ENCODE measurements around the gene KLRF1.

Gene KLRF1

DNA sequence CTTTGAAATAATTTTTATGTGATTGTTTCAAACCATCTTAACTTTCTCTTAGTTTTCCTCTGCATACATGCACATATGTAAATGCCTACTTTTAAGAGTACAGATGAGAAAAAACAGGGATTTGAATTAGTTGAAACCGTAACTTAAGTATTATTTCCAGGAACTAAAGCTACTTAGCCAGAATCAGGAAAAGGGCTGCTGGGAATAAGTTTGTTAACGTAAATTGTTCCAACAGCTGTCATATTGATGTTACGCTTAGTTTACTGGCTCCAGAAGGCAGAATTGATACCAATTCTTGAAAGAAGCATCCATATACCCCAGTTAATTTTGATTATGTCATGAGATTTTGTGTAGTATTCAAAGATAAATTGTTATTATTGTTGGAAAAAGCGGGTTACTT, 17.9 kb upstream of the KLRF1 start:
- DNase-seq (ENCODE audit: low read depth): no peak

DNA sequence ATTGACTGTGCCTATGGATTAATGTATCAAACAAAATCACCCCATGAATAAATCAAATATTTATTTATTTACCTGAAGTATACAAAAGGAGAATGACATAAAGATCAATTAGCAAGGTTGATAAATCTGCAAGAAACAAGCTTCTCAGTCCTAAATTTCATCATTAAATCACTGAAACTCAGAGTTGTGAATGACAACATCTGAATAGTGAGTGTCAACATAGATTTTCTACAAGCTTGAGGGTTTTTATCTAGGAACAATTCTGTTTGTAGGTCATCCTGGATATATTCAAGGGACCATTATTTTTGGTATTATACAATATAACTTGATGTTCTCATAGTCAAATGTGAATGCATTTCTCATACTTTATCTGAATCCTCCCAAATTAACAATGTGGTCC, 17.4 kb upstream of the KLRF1 start:
- DNase-seq (ENCODE audit: low read depth): no peak

- no peak for DNase-seq (ENCODE audit: low read depth)
Measured at GRCh38 chr12:9810671-9811070, 16.6 kb upstream of the KLRF1 start.

GRCh38 chr12:9811621-9812020, 15.7 kb upstream of the KLRF1 start:
- DNase-seq (ENCODE audit: low read depth): no peak

- DNase-seq (ENCODE audit: low read depth): peak; percentile 67
Measured at GRCh38 chr12:9813821-9814798, 13.2 kb upstream of the KLRF1 start.

DNA sequence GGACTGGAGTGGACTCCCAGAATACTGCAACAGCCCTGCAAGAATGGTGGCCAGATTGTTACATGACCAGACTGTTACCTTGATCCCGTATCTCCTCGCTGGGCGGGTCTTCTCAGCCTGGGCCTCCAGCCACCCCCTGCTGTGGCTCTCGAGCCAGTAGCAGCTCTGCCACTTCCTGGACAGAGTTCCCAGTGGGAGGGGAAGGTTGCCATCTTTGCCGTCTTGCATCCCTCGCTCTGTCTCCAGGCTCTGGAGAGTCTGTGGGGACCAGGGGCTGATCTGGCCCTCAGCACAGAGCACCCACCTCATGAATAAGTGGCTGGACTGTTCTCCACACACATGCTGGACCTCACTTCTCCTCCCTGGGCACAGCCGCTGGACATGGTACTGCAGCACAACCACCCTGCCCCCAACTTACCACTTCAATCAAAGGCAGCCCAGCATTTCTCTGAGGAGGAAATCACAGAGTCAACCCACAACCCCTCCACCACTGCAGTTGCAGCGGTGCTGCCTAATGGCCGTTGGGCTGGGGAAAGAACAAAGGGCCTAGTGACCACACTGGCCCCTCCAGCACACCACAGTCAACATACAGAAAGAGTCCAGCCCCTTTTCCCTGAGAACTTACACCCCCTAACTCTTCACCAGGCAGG, 6.9 kb upstream of the KLRF1 start:
- no peak for DNase-seq (ENCODE audit: low read depth)

DNA sequence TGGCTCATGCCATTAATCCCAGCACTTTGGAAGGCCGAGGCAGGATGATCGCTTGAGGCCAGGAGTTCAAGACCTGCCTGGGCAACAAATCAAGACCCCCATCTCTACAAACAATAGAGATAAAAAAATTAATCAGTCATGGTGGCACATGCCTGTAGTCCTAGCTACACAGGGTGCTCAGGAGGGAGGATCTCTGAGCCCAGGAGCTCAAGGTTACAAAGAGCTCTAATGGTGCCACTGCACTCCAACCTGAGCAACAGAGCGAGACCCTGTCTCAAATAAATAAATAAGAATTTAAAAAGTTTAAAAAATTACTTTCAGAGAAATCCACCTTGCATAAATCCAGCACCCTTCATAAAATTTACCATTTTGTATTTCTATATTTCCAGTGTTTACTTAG, 2.2 kb downstream of the KLRF1 start:
- DNase-seq (ENCODE audit: low read depth): no peak

- DNase-seq (ENCODE audit: low read depth): no peak
Measured at GRCh38 chr12:9829982-9830381, 2.7 kb downstream of the KLRF1 start.

GRCh38 chr12:9831720-9832119, 4.4 kb downstream of the KLRF1 start:
- DNase-seq (ENCODE audit: low read depth): no peak

DNA sequence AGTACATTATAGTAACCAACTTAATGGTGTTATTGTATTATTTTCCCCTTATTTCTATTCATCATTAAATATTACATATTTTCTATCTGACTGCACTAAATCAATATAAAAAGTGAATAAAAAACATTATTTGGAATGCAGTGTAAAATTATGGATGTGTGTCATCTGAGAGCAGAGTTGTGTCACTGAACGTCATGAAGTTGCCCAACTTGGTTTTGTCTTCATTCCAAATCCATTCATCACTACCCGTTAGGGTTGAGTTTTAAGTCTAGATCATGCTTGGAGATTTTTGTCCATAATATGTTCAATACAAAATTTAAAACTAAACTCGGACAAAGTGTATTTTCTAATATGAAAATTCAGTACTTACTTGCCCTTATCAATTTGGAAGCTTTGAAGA, 16.1 kb downstream of the KLRF1 start:
- DNase-seq (ENCODE audit: low read depth): peak; percentile 21

DNA sequence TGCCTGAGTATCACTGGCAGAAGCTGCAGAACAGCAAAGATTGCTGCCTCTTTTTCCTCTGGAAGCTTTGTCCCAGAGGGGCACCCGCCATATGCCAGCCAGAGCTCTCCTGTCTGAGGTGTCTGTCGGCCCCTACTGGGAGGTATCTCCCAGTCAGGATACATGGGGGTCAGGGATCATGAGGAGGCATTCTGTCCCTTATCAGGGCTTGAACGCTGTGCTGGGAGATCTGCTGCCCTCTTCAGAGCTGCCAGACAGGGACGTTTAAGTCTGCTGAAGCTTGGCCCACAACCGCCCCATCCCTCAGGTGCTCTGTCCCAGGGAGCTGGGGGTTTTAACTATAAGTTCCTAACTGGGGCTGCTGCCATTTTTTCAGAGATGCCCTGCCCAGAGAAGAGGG, 21.6 kb downstream of the KLRF1 start:
- DNase-seq (ENCODE audit: low read depth): no peak

DNA sequence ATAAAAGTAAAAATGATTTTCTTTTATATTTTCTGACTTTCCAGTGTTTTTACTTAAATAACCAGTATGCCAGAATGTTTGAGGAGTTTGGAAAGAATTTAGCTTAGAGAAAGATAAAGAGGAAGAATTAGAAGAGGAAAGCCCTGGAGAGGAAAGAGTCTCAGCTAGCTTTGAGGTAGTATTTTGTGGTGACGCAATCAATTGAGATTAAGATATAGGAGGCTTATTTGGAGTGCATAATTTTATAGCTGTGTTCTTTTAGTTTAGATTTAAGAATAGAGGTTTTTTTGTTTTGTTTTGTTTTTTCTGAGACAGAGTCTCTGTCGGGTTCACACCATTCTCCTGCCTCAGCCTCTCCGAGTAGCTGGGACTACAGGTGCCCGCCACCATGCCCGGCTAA, 23.8 kb downstream of the KLRF1 start:
- no peak for DNase-seq (ENCODE audit: low read depth)

DNA sequence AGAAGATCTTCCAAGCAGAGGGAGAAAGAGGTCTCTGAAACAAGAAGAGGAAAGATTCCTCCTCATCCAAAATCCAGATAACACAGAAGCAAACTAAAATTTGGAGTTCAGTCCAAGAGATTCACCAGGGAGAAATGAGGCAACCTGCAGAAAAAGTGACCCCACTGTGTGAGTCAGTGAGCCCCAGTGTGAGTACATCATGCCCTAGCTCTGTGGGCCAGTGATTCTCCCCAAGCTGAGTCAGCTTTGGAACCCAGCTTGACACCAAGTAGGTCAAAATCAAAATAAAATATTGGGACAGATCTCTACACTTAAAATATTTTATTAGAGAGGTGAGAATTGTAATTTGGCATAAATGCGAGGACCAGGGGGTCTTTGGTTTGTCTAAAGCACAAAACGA, 24.6 kb downstream of the KLRF1 start:
- peak; percentile 6 for DNase-seq (ENCODE audit: low read depth)

- no peak for DNase-seq (ENCODE audit: low read depth)
Measured at GRCh38 chr12:9856151-9856550, 28.9 kb downstream of the KLRF1 start.

DNA sequence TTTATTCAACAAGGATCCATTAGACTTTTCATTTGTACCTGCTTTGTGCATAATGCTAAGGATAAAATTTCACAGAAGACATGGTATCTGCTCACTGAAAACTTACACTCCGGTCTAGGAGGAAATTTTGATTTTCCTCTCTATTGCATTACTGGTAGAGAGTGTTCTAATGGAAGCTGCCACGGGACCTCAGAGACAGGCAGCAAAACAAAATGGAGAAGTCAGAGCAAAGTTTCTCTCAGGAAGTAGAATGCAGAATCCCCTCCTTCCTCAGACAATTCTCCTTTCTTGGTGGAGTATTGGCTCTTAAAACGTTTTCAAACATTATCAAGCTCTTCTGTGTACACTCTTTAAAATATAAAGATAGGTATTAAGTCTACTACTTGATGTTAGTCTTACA, 29.6 kb downstream of the KLRF1 start:
- DNase-seq (ENCODE audit: low read depth): no peak

DNA sequence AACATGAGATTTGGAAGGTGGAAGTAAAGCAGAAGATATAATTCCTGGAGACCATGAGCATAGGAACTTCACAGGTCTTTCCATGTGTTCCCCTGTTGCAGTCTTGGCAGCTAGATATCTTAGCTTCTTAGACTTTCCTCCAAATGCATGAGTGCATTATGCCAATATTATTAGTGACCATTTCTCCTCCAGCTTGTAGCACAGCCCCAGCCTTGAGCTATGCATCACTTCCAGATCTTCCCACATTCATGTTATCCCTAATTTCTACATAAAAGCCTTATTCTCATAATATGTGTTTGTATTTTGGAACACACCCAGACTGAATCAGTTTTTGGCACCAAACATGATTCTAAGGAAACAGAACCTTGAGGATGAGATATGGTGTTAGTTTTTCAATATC, 30.9 kb downstream of the KLRF1 start:
- DNase-seq (ENCODE audit: low read depth): no peak

DNA sequence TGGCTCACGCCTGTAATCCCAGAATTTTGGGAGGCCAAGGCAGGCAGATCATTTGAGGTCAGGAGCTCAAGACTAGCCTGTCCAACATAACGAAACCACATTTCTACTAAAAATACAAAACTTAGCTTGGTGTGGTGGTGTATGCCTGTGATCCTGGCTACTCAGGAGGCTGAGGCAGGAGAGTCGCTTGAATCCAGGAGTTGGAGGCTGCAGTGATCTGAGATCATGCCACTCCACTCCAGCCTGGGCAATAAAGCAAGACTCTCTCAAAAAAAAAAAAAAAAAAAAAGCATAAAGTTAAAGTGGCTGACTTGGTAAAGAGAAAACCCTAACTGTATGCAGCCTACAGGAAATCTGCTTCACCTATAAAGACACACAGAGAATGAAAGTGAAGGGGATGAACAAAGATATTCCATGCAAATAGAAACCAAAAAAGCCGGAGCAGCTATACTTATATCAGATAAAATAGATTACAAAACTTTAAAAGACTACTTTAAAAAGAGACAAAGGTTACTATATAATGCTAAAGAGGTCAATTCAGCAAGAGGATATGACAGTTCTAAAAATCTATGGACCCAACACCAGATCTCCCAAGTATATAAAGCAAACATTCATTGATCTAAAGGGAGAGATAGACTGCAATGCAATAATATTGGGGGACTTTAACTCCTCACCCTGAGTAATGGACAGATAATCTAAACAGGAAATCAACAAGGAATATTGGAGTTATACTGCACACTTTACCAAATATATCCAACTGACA, 37.8 kb downstream of the KLRF1 start:
- DNase-seq (ENCODE audit: low read depth): no peak

GRCh38 chr12:9866860-9867269, 39.6 kb downstream of the KLRF1 start:
- DNase-seq (ENCODE audit: low read depth): no peak

DNA sequence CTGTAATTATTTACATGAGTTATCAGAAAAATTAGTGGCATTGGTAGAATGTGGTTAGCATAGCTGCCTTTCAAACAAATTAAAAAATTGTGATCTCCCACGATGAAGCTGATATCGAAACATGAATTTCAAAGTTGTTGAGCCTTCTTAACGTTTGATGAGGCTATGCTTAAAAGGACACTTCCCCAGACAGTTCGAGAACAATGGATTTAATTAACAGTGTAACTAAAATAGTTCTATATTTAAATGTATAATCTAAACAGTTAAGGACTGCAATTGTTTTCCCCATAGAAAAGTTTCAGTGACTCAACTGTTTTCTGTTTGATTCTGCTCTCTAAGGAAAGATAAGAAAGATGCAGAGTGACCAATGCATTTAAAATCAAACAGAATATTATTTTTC, 40.2 kb downstream of the KLRF1 start:
- DNase-seq (ENCODE audit: low read depth): no peak

DNA sequence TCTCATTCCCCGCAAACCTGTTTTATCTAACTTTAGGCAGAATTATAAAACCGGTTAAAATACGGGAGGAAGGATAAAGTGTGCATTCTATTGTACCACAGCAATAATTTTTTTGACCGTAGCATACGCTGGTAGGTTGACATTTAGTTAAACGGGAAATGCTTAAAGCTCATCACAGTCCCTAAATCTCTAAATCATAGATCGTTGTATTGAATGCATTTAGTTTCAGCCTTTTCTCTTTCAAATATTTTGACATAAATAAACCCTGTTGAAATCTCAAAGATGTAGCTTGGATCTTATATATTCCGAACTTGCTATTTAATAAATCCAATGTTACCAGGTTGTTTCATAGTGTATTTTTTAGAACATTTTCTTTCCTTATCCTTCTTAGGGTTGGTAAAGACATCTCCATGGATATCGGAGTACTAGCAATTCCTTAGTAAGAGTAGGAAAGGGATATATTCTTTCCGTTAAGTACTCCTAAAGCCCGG, 41.1 kb downstream of the KLRF1 start:
- no peak for DNase-seq (ENCODE audit: low read depth)

DNA sequence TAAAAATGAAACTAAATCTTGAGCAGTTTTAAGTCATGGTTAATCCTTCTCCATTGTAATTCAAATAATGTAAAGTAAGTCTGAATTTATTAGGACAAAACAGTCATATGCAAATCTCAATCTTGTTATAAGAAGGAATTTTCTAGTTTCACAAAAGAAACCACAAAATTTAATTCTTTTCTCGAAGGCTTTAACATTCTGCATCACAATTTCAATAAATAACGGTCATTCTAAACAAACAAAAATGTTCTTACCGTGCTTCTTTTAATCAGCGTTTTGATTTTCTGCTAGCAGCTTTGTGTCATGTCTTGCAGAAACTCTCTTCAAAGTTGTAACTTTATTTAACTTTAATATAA, 41.6 kb downstream of the KLRF1 start:
- DNase-seq (ENCODE audit: low read depth): no peak

DNA sequence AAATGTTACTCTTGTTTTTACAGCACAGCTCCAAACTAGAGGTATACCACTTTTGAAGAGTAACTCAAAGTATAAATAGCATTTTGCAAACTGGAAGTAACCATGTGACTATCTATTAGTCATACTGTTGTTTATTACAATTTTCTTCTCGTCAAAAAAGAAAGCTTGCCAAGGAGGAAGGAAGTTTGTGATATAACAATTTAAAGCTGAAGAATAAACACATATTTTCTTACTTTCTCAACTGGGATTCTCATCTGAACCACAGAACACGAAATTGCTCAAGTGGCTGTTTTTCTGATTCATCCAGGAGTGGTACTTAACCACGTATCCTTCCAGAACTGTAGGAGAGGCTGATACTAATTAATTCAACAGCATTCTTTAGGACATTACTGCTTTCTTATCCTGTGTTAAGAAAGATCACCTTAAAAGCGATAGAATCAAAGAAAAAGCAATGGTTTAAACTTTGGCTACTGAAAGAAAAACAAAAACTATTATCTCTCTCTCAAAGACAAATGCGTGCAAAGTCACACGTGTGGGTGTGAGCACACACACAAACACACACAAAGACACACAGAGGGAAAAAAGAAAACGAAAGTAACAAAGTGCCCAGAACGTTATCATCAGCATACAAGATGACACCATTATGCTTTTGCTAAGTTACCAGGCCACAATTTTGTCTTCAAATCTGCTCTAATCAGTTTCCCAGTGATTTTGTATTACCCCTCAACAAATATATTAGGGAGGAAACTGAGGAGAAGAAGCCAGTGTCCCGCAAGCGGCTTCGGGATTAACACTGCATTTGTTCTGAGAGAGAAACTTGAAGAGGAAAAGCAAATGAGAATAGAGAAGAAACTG, 42.3 kb downstream of the KLRF1 start, which contains the start of gene CLEC2B:
Gene CLEC2B, minus strand, starts transcription at position 48 of the 855 bp plus-strand sequence.
- peak; percentile 80 for DNase-seq (ENCODE audit: low read depth)
